Uterus (tissue), 2 donors: ENCODE measurements around the gene KNG1.

ENCODE experiments used
- CTCF ChIP-seq, 4 experiments: fragments of 200-600 bp in 2 of 4; fragments of 450-650 bp in 2 of 4; sonication (generic) in 2 of 4; IDR thresholded peaks; one replicate each; pipeline ENCODE4 v1.5.1; 2016 to 2019; ENCODE audit warnings: antibody characterized with exemption in 4 of 4, mild to moderate bottlenecking in 2 of 4, moderate library complexity in 1 of 4
- POLR2A ChIP-seq, 2 donors: fragments of 450-650 bp; IDR thresholded peaks; one replicate each; pipeline ENCODE4 v1.6.1; 2016; ENCODE audit warnings: antibody characterized with exemption in 2 of 2, mild to moderate bottlenecking in 1 of 2, moderate library complexity in 1 of 2

GRCh38 chr3:186682812-186683211 is 34.3 kb upstream of the KNG1 start:
- TF ChIP-seq CTCF (IDR thresholded peaks at IDR 0.05) = no peak
- no peak for TF ChIP-seq POLR2A (IDR thresholded peaks at IDR 0.05)
